HepG2 (cell line): ENCODE measurements around the gene GTF2F1. TPM values are rescaled to one million over a fixed set of nuclear protein-coding genes. Genes with fewer than 3 reads are reported as not detected.

ENCODE experiments used
- E2F5 ChIP-seq: sonication (generic); formaldehyde crosslinking; conservative IDR thresholded peaks from 2 replicates; pipeline ENCODE4 v1.4.0; 2020; ENCODE audit warnings: missing genetic modification reagents
- ELF4 ChIP-seq: sonication (generic); formaldehyde crosslinking; IDR thresholded peaks from 2 replicates; pipeline ENCODE4 v1.5.0; 2020; ENCODE audit warnings: missing genetic modification reagents, mild to moderate bottlenecking, moderate library complexity, borderline replicate concordance
- ISL2 ChIP-seq: sonication (generic); formaldehyde crosslinking; IDR thresholded peaks from 2 replicates; pipeline ENCODE4 v1.5.0; 2020; ENCODE audit warnings: missing genetic modification reagents
- KDM1A ChIP-seq: IDR thresholded peaks from 2 replicates; pipeline ENCODE4 v1.6.1; 2016; ENCODE audit warnings: missing compliant biosample characterization
- KLF9 ChIP-seq: IDR thresholded peaks from 2 replicates; pipeline ENCODE4 v1.6.1; 2016; ENCODE audit warnings: low read depth
- MAFK ChIP-seq, 2 experiments: IDR thresholded peaks in 1 of 2; conservative IDR thresholded peaks in 1 of 2; 2 replicates each; pipeline ENCODE4 v1.6.1; 2011; ENCODE audit warnings: improper control_type of control experiment in 2 of 2, low read length in 2 of 2
- PHF5A ChIP-seq: IDR thresholded peaks from one replicate; pipeline ENCODE4 v1.6.1; 2018; ENCODE audit warnings: low read depth, missing genetic modification reagents; ENCODE audit not compliant: unreplicated experiment
- POLR2AphosphoS5 ChIP-seq: IDR thresholded peaks from 2 replicates; pipeline ENCODE4 v1.6.1; 2012; ENCODE audit warnings: low read depth, low read length
- THYN1 ChIP-seq: sonication (generic); formaldehyde crosslinking; IDR thresholded peaks from 2 replicates; pipeline ENCODE4 v1.8.1; 2023; ENCODE audit warnings: low read depth, mild to moderate bottlenecking, moderate library complexity, missing genetic modification reagents, borderline replicate concordance
- ZBTB3 ChIP-seq: sonication (generic); formaldehyde crosslinking; IDR thresholded peaks from 2 replicates; pipeline ENCODE4 v1.4.0; 2020; ENCODE audit warnings: low read depth, mild to moderate bottlenecking, moderate library complexity, missing genetic modification reagents, borderline replicate concordance
- ZIK1 ChIP-seq: sonication (generic); formaldehyde crosslinking; IDR thresholded peaks from 2 replicates; pipeline ENCODE4 v1.5.0; 2020; ENCODE audit warnings: mild to moderate bottlenecking, low read depth, missing genetic modification reagents, borderline replicate concordance
- ZNF33A ChIP-seq: sonication (generic); formaldehyde crosslinking; IDR thresholded peaks from 2 replicates; pipeline ENCODE4 v1.5.1; 2020; ENCODE audit warnings: missing genetic modification reagents, mild to moderate bottlenecking, moderate library complexity, borderline replicate concordance
- ZNF572 ChIP-seq: sonication (generic); formaldehyde crosslinking; IDR thresholded peaks from 2 replicates; pipeline ENCODE4 v1.5.1; 2020; ENCODE audit warnings: mild to moderate bottlenecking, missing genetic modification reagents
- ZNF691 ChIP-seq: sonication (generic); formaldehyde crosslinking; IDR thresholded peaks from 2 replicates; pipeline ENCODE4 v1.4.0; 2020; ENCODE audit warnings: missing genetic modification reagents, low read depth, mild to moderate bottlenecking, borderline replicate concordance
- ZNF768 ChIP-seq: sonication (generic); formaldehyde crosslinking; IDR thresholded peaks from 2 replicates; pipeline ENCODE4 v1.4.0; 2020; ENCODE audit warnings: missing genetic modification reagents
- polyA plus RNA-seq, 8 experiments: library from polyadenylated mRNA; depleted of rRNA in 3 of 8; stranded (reverse) in 7 of 8; unstranded in 1 of 8; fragments of >200 nt; fragmentation: Illumina TruSeq in 4 of 8; extraction: Trizol in 4 of 8; gene quantifications; 2 replicates each; pipeline versions ENCODE4 v1.2.1 to v1.2.3, GENCODE V29; 2011 to 2016; ENCODE audit warnings: low read depth in 4 of 8, missing spikeins in 1 of 8, mixed read lengths in 1 of 8; ENCODE audit not compliant: insufficient read depth in 1 of 8
- total RNA-seq, 5 experiments: library from RNA; depleted of rRNA; stranded (reverse); fragments of >200 nt; fragmentation: Illumina TruSeq; extraction: Trizol; gene quantifications; 2 replicates each; pipeline ENCODE4 v1.2.3, GENCODE V29; 2016; ENCODE audit warnings: low read depth in 1 of 5
- TF ChIP-seq, protein P1 (sequence below): IDR thresholded peaks from 2 replicates; pipeline ENCODE4 v1.6.1; 2016; ENCODE audit warnings: missing compliant biosample characterization, missing genetic modification reagents, borderline replicate concordance
- TF ChIP-seq, protein P2 (sequence below): sonication (generic); formaldehyde crosslinking; IDR thresholded peaks from 2 replicates; pipeline ENCODE4 v1.8.0; 2022; ENCODE audit warnings: missing genetic modification reagents, mild to moderate bottlenecking, borderline replicate concordance
- TF ChIP-seq, protein P3 (sequence below): sonication (generic); formaldehyde crosslinking; conservative IDR thresholded peaks from 2 replicates; pipeline ENCODE4 v1.8.0; 2022; ENCODE audit warnings: low read depth, missing genetic modification reagents
- TF ChIP-seq, protein P4 (sequence below): sonication (generic); formaldehyde crosslinking; conservative IDR thresholded peaks from 2 replicates; pipeline ENCODE4 v1.5.0; 2020; ENCODE audit warnings: missing genetic modification reagents

GTF2F1 gene
- total and polyA plus RNA-seq, 2 of the 13 experiments (the other 11 are each of a cell fraction or from before 2014, with no cell fraction given) = 27.8 to 34.1 TPM

DNA sequence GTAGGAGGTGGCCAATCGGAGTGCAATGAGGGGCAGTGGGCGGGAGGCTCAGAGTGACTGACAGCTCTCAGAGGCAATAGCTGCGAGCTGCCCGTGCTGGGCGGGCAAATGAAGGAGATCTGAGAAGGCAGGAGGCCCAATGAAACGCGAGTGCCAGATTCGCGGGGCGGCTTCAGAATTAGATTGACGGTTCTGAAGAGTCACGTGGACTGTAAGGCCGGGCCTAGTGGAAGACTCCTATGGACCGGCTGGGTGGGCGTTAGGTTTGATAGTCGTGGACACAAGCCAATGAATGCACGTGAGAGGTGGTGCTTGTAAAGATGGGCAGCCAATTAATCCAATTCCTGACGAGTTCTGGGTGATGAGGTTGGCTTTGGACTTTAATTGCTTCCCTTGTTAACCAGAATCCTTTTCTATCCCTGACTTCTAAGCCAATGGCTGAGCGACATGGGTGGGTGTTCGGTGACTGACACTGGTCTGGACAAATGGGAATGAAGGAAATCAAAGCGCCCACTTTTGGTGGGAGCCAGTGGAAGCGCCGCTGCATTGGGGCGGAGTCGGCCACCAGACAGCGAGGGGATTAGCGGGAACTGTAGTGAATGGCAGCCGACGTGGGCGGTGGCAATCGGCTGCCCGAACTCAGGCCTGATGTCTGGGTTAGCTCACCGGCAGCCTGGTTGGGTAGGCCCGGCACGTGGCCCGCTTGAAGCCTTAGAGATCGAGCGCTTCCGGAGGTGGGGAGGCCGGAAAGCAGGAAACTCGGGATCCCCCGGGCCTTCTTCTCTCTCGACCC, 32.2 kb upstream of the GTF2F1 start (continued):
- no peak for TF ChIP-seq KLF9 (CRISPR knock-in tag)
- TF ChIP-seq, protein P1, sequence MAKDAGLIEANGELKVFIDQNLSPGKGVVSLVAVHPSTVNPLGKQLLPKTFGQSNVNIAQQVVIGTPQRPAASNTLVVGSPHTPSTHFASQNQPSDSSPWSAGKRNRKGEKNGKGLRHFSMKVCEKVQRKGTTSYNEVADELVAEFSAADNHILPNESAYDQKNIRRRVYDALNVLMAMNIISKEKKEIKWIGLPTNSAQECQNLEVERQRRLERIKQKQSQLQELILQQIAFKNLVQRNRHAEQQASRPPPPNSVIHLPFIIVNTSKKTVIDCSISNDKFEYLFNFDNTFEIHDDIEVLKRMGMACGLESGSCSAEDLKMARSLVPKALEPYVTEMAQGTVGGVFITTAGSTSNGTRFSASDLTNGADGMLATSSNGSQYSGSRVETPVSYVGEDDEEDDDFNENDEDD (CRISPR knock-in tag) = peak; percentile 72; the same call in 1 of the 2 replicates
- no peak for TF ChIP-seq ZNF691
- TF ChIP-seq E2F5 (CRISPR knock-in tag) = no peak; the same call in 1 of the 2 replicates
- no peak for TF ChIP-seq ZBTB3 (CRISPR knock-in tag)
- peak; percentile 67; the same call in 1 of the 2 replicates for TF ChIP-seq ZNF768 (CRISPR knock-in tag)
- TF ChIP-seq, protein P2, sequence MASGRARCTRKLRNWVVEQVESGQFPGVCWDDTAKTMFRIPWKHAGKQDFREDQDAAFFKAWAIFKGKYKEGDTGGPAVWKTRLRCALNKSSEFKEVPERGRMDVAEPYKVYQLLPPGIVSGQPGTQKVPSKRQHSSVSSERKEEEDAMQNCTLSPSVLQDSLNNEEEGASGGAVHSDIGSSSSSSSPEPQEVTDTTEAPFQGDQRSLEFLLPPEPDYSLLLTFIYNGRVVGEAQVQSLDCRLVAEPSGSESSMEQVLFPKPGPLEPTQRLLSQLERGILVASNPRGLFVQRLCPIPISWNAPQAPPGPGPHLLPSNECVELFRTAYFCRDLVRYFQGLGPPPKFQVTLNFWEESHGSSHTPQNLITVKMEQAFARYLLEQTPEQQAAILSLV = peak; percentile 48; the same call in 1 of the 2 replicates
- TF ChIP-seq PHF5A (CRISPR knock-in tag) = no peak
- TF ChIP-seq ZIK1 = no peak
- TF ChIP-seq, protein P3, sequence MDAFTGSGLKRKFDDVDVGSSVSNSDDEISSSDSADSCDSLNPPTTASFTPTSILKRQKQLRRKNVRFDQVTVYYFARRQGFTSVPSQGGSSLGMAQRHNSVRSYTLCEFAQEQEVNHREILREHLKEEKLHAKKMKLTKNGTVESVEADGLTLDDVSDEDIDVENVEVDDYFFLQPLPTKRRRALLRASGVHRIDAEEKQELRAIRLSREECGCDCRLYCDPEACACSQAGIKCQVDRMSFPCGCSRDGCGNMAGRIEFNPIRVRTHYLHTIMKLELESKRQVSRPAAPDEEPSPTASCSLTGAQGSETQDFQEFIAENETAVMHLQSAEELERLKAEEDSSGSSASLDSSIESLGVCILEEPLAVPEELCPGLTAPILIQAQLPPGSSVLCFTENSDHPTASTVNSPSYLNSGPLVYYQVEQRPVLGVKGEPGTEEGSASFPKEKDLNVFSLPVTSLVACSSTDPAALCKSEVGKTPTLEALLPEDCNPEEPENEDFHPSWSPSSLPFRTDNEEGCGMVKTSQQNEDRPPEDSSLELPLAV (CRISPR knock-in tag) = no peak
- no peak for TF ChIP-seq POLR2AphosphoS5
- TF ChIP-seq MAFK (conservative IDR thresholded peaks at IDR 0.05 in 1 of 2, IDR thresholded peaks at IDR 0.05 in 1 of 2; ENCODE audit: low read length in 2 of 2) = no peak
- peak; percentile 37; the same call in 1 of the 2 replicates for TF ChIP-seq ISL2 (CRISPR knock-in tag)
- no peak for TF ChIP-seq THYN1 (CRISPR knock-in tag)
- TF ChIP-seq, protein P4, sequence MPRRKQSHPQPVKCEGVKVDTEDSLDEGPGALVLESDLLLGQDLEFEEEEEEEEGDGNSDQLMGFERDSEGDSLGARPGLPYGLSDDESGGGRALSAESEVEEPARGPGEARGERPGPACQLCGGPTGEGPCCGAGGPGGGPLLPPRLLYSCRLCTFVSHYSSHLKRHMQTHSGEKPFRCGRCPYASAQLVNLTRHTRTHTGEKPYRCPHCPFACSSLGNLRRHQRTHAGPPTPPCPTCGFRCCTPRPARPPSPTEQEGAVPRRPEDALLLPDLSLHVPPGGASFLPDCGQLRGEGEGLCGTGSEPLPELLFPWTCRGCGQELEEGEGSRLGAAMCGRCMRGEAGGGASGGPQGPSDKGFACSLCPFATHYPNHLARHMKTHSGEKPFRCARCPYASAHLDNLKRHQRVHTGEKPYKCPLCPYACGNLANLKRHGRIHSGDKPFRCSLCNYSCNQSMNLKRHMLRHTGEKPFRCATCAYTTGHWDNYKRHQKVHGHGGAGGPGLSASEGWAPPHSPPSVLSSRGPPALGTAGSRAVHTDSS (CRISPR knock-in tag) = no peak
- TF ChIP-seq KDM1A (CRISPR knock-in tag) = no peak
- no peak for TF ChIP-seq ELF4
- TF ChIP-seq ZNF572 (CRISPR knock-in tag) = no peak
- TF ChIP-seq ZNF33A = no peak
